Measurements from ENCODE around the gene GTF2H2. TPM values are rescaled to one million over a fixed set of nuclear protein-coding genes. Genes with fewer than 3 reads are reported as not detected.
"Not testable (repeated sequence)": the region's sequence is repeated elsewhere in the genome, so short reads cannot be mapped to it uniquely, and the experiment has no call there.

The GTF2H2 gene
- total RNA-seq, 1 donor from 2014 or later, result 16.4 TPM

DNA sequence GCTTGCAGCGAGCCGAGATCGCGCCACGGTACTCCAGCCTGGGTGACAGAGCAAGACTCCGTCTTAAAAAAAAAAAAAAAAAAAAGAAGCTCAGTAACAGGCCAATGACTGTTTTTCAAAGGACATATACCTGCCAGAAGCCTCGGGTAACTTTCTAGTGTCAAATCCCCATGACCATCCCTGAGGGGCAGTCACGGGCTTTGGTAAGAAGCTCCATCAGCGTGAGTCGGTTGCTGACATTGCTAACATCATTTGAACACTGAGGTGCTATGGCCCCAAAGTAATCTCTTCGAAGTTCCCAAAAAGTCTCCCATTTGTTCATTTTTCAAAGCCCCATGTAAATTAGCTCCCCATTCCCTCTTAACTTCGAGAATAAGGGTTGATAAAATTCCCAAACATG lies 53.9 kb downstream of the GTF2H2 start:
- intact Hi-C loops (cut with micrococcal nuclease), result no loop called here

DNA sequence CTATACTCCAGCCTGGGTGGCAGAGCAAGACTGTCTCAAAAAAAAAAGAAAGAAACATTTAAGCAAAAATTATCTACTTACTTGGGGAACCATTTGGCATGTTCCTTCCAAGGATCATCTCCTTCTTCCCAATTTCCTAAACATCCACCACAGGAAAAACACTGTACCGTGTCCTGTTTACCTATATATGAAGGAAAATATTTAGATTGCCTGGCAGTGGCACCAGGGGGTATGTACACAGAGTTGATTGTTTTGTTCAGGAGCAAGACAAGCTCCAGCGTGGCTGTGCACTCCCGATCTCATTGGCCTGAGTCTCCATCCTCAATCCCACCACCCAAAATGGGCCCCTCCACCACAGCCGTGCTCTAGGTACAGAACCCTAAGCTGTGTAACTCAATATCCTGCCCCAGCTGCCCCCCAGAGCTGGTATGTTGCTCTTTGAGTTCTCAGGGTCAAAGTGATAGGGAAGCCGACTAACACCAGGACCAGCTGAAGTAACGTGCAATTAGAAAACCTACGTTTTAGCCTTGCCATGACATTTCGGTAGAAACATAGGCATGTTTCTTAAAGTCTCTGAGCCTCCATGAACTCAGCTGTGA lies 56.2 kb downstream of the GTF2H2 start:
- intact Hi-C loops (cut with micrococcal nuclease), result no loop called here

DNA sequence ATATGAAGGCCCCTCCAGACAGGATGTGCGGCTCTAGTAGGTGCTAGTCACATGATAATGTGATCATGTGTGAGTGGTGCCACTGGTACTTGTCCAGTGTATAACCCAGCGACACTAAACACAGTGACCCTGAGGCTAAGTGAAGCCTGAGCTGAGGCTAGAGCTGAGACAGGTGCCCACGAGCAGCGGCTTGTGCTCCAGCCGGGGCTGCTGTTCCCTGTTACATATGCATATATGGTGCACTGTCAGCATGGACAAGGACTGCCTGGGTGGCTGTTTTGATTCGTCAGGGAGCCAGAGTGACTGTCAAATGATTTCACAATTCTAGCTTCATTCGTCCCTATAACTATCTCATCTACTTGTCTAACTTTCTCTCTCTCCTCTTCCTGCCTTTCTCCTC lies 60.5 kb downstream of the GTF2H2 start:
- intact Hi-C loops (cut with micrococcal nuclease), result not testable (repeated sequence)

Other genes with a start within 250 kb of the GTF2H2 start
- 3.0 and 4.1 TPM in 2 replicates for gene SERF1A, start 167.0 kb downstream of the GTF2H2 start, total RNA-seq
- 35.7 and 45.1 TPM in 2 replicates for gene SMN1, start 142.6 kb downstream of the GTF2H2 start, total RNA-seq
- gene NAIP, start 42.3 kb downstream of the GTF2H2 start, total RNA-seq, result 12.0 and 12.9 TPM in 2 replicates

All from T-helper 1 cell treated with Interleukin-12 subunit alpha and Interleukin-12 subunit beta and Interleukin-4 antibody, amounts not matched to agents 30 ng/mL and 1 ng/mL, for 36 hours (primary cell).